ENCODE measurements around the gene FAIM2. TPM values are rescaled to one million over a fixed set of nuclear protein-coding genes. Genes with fewer than 3 reads are reported as not detected.

FAIM2 gene
- total and polyA plus RNA-seq, 2 donors (not counting 1 experiment from before 2014, with no cell fraction given), result 0.50 to 1.00 TPM

DNA sequence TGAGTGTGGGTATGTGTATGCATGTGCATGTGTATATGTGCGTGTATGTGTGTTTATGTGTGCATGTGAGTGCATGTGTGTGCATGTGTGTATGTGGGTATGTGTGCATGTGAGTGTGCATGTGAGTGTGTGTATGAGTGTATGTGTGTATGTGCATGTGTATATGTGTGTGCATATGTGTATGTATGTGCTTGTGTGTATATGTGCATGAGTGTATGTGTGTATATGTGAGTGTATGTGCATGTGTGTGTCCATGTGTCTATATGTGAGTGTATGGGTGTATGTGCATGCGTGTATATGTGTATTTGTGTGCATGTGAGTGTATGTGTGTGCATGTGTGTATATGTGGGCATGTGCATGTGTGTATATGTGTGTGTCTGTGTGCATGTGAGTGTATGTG lies 25.7 kb downstream of the FAIM2 start:
- H3K36me3 ChIP-seq (ENCODE audit: control insufficient read depth, insufficient read depth, low read length), result no peaks in the 10 kb centered on the region

DNA sequence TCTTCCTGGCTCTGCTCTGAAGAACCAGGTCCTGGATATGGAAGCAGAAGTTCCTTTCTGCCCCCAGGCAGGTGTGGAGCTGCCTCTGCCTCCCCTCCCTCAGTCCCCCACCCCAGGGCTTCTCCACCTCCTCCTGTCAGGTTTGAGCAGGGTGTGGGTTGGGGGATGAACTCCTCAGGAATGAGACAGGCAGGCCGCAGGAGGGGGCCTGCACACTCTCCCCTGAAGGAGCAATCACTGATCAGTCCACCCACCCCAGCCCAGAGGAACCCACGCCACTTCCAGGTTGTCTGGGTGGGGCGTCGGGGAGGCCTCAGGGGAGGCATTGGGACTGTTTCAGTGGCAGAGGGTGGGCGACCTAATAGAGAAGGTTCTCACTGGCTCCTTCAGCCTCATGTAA lies 26.6 kb downstream of the FAIM2 start:
- Histone ChIP-seq H3K4me2 (ENCODE audit: extremely low read depth, insufficient read depth, low read length) (no peak overlapping the region), H3K4me3 (replicated peaks in 1 of 4; ENCODE audit: control extremely low read depth in 1 of 4, insufficient read depth in 1 of 4, low read depth in 3 of 4, low read length in 4 of 4) (no peak overlapping the region)
- TF ChIP-seq, protein P1, sequence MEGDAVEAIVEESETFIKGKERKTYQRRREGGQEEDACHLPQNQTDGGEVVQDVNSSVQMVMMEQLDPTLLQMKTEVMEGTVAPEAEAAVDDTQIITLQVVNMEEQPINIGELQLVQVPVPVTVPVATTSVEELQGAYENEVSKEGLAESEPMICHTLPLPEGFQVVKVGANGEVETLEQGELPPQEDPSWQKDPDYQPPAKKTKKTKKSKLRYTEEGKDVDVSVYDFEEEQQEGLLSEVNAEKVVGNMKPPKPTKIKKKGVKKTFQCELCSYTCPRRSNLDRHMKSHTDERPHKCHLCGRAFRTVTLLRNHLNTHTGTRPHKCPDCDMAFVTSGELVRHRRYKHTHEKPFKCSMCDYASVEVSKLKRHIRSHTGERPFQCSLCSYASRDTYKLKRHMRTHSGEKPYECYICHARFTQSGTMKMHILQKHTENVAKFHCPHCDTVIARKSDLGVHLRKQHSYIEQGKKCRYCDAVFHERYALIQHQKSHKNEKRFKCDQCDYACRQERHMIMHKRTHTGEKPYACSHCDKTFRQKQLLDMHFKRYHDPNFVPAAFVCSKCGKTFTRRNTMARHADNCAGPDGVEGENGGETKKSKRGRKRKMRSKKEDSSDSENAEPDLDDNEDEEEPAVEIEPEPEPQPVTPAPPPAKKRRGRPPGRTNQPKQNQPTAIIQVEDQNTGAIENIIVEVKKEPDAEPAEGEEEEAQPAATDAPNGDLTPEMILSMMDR (conservative IDR thresholded peaks at IDR 0.05 in 1 of 2, IDR thresholded peaks at IDR 0.05 in 1 of 2; ENCODE audit: low read depth in 1 of 2, low read length in 2 of 2), result no peak
- no peak for TF ChIP-seq EZH2 (IDR thresholded peaks at IDR 0.05; ENCODE audit: low read length, missing control alignments)

More for the DNA sequence above, 25.7 kb downstream of the FAIM2 start:
- Histone ChIP-seq H4K20me1 (ENCODE audit: control insufficient read depth, extremely low read depth, insufficient read depth, low read length) (no peaks in the 10 kb centered on the region), H3K4me2 (ENCODE audit: extremely low read depth, insufficient read depth, low read length) (no peak overlapping the region), H3K4me3 (replicated peaks in 1 of 4; ENCODE audit: control extremely low read depth in 1 of 4, insufficient read depth in 1 of 4, low read depth in 3 of 4, low read length in 4 of 4) (no peak overlapping the region), H3K79me2 (ENCODE audit: control insufficient read depth, insufficient read depth, low read length) (no peaks in the 10 kb centered on the region), H3K27ac (ENCODE audit: insufficient read depth, low read length) (no peak overlapping the region), H3K4me1 (ENCODE audit: control insufficient read depth, extremely low read depth, insufficient read depth, low read length) (no peaks in the 10 kb centered on the region), H2AFZ (ENCODE audit: low read length) (no peak overlapping the region), H3K9me3 (ENCODE audit: control insufficient read depth, insufficient read depth, low read depth, low read length) (no peaks in the 10 kb centered on the region), H3K9ac (ENCODE audit: insufficient read depth, low read length) (no peak overlapping the region), H3K27me3 (ENCODE audit: control insufficient read depth, insufficient read depth, low read length) (peaks cover 6% of the 10 kb centered on the region)
- no peak for DNase-seq (ENCODE audit: low read depth in 2 of 2)
- TF ChIP-seq EZH2 (IDR thresholded peaks at IDR 0.05; ENCODE audit: low read length, missing control alignments), result no peak
- TF ChIP-seq, protein P1 (conservative IDR thresholded peaks at IDR 0.05 in 1 of 2, IDR thresholded peaks at IDR 0.05 in 1 of 2; ENCODE audit: low read depth in 1 of 2, low read length in 2 of 2), result no peak

DNA sequence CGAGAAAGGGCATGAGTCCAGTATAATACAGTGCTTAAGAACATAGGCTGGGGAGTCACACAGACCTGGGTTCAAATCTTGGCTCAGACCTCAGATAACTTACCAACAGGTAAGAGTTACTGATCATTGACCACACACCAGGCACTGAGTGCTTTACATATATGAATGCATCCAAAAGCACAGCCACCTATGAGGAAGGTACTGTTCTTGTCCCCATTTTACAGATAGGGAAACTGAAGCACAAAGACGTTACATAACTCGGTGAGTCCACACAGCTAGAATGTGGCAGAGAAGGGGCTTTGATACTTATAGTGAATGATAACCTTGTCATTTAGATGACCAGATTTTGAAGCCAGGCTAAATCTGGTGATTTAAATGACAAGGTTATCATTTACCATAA lies 27.6 kb downstream of the FAIM2 start:
- Histone ChIP-seq H4K20me1 (ENCODE audit: control insufficient read depth, extremely low read depth, insufficient read depth, low read length) (no peaks in the 10 kb centered on the region), H3K27me3 (ENCODE audit: control insufficient read depth, insufficient read depth, low read length) (peaks cover 3% of the 10 kb centered on the region), H3K36me3 (ENCODE audit: control insufficient read depth, insufficient read depth, low read length) (no peaks in the 10 kb centered on the region), H3K27ac (ENCODE audit: insufficient read depth, low read length) (no peak overlapping the region), H3K79me2 (ENCODE audit: control insufficient read depth, insufficient read depth, low read length) (no peaks in the 10 kb centered on the region), H3K9me3 (ENCODE audit: control insufficient read depth, insufficient read depth, low read depth, low read length) (no peaks in the 10 kb centered on the region), H2AFZ (ENCODE audit: low read length) (no peak overlapping the region), H3K9ac (ENCODE audit: insufficient read depth, low read length) (no peak overlapping the region), H3K4me2 (ENCODE audit: extremely low read depth, insufficient read depth, low read length) (no peak overlapping the region), H3K4me1 (ENCODE audit: control insufficient read depth, extremely low read depth, insufficient read depth, low read length) (no peaks in the 10 kb centered on the region), H3K4me3 (replicated peaks in 1 of 4; ENCODE audit: control extremely low read depth in 1 of 4, insufficient read depth in 1 of 4, low read depth in 3 of 4, low read length in 4 of 4) (no peak overlapping the region)
- DNase-seq (ENCODE audit: low read depth in 2 of 2), result no peak
- TF ChIP-seq EZH2 (IDR thresholded peaks at IDR 0.05; ENCODE audit: low read length, missing control alignments), result no peak
- TF ChIP-seq, protein P1 (conservative IDR thresholded peaks at IDR 0.05 in 1 of 2, IDR thresholded peaks at IDR 0.05 in 1 of 2; ENCODE audit: low read depth in 1 of 2, low read length in 2 of 2), result no peak

More for the DNA sequence above, 26.6 kb downstream of the FAIM2 start:
- no peak overlapping the region for H3K9ac ChIP-seq (ENCODE audit: insufficient read depth, low read length)
- no peaks in the 10 kb centered on the region for H3K36me3 ChIP-seq (ENCODE audit: control insufficient read depth, insufficient read depth, low read length)
- H4K20me1 ChIP-seq (ENCODE audit: control insufficient read depth, extremely low read depth, insufficient read depth, low read length), result no peaks in the 10 kb centered on the region
- H3K4me1 ChIP-seq (ENCODE audit: control insufficient read depth, extremely low read depth, insufficient read depth, low read length), result no peaks in the 10 kb centered on the region
- H2AFZ ChIP-seq (ENCODE audit: low read length), result no peak overlapping the region
- no peaks in the 10 kb centered on the region for H3K9me3 ChIP-seq (ENCODE audit: control insufficient read depth, insufficient read depth, low read depth, low read length)
- no peaks in the 10 kb centered on the region for H3K79me2 ChIP-seq (ENCODE audit: control insufficient read depth, insufficient read depth, low read length)
- no peak for DNase-seq (ENCODE audit: low read depth in 2 of 2)
- H3K27me3 ChIP-seq (ENCODE audit: control insufficient read depth, insufficient read depth, low read length), result peaks cover 3% of the 10 kb centered on the region
- no peak overlapping the region for H3K27ac ChIP-seq (ENCODE audit: insufficient read depth, low read length)

Measured in fibroblast of lung (primary cell).